ENCODE results near the gene TPM3. TPM values are rescaled to one million over a fixed set of nuclear protein-coding genes. Genes with fewer than 3 reads are reported as not detected.

The TPM3 gene
- total and polyA plus RNA-seq, 2 of the 8 experiments (the other 6 are each of a cell fraction or from before 2014, with no cell fraction given): 278 to 572 TPM

DNA sequence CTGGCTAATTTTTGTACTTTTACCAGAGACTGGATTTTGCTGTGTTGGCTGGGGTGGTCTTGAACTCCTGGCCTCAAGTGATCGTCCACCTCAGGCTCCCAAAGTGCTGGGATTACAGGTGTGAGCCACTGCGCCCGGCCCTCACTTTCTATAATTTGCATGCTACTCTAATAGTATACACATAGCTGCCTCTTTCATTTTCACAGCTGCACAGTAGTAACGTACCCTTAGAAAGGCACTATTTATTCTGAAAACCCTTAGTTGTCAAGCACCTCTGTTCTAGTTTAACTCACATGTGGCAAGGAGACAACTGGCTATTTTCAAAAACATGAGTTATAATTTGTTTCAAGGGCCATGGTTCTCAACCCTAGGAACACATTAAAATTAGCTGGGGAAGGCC lies 17.2 kb downstream of the TPM3 start (continued):
- TF ChIP-seq SP4 (IDR thresholded peaks at IDR 0.05; ENCODE audit: low read length) (no peak), HDAC2 (IDR thresholded peaks at IDR 0.05; ENCODE audit: borderline replicate concordance in 1 of 2, low read depth in 2 of 2, low read length in 2 of 2) (no peak), EZH2 (IDR thresholded peaks at IDR 0.05; ENCODE audit: low read depth, low read length, severe bottlenecking) (no peak), KDM5A (IDR thresholded peaks at IDR 0.05; ENCODE audit: low read length) (no peak)
- TF ChIP-seq, protein P1, sequence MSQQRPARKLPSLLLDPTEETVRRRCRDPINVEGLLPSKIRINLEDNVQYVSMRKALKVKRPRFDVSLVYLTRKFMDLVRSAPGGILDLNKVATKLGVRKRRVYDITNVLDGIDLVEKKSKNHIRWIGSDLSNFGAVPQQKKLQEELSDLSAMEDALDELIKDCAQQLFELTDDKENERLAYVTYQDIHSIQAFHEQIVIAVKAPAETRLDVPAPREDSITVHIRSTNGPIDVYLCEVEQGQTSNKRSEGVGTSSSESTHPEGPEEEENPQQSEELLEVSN (IDR thresholded peaks at IDR 0.05): no peak
